Neuronal stem cell (in vitro differentiated cells): ENCODE results near the gene AUTS2.

ENCODE experiments used
- DNase-seq: peaks from one replicate; pipeline ENCODE4 v3.0.0-alpha.2; 2013; ENCODE audit warnings: low spot score
- H2AFZ ChIP-seq: one replicate; pipeline ENCODE4 v1.6.1; 2013; ENCODE audit warnings: mild to moderate bottlenecking, low read length, inconsistent platforms
- H2AK5ac ChIP-seq: 2 replicates; pipeline ENCODE4 v1.6.1; 2013; ENCODE audit warnings: low read depth, mild to moderate bottlenecking, inconsistent platforms, low read length, moderate library complexity, mixed read lengths
- H2BK120ac ChIP-seq: 2 replicates; pipeline ENCODE4 v1.6.1; 2013; ENCODE audit warnings: low read depth, mild to moderate bottlenecking, inconsistent platforms, low read length, moderate library complexity, mixed read lengths
- H2BK12ac ChIP-seq: one replicate; pipeline ENCODE4 v1.6.1; 2013; ENCODE audit warnings: low read length, inconsistent platforms
- H2BK15ac ChIP-seq: 2 replicates; pipeline ENCODE4 v1.6.1; 2013; ENCODE audit warnings: mild to moderate bottlenecking, low read length, inconsistent platforms, mixed read lengths
- H2BK5ac ChIP-seq: one replicate; pipeline ENCODE4 v1.6.1; 2013; ENCODE audit warnings: inconsistent platforms, mild to moderate bottlenecking, low read length, moderate library complexity
- H3K14ac ChIP-seq: one replicate; pipeline ENCODE4 v1.6.1; 2013; ENCODE audit warnings: low read length, inconsistent platforms
- H3K18ac ChIP-seq: 2 replicates; pipeline ENCODE4 v1.6.1; 2013; ENCODE audit warnings: low read length, inconsistent platforms
- H3K23ac ChIP-seq: 2 replicates; pipeline ENCODE4 v1.6.1; 2013; ENCODE audit warnings: low read depth, mild to moderate bottlenecking, mixed read lengths, low read length, inconsistent platforms; ENCODE audit not compliant: poor library complexity
- H3K27ac ChIP-seq: replicated peaks from 3 replicates; pipeline ENCODE4 v1.5.1; 2013; ENCODE audit warnings: low read length, inconsistent platforms
- H3K27me3 ChIP-seq, 3 experiments: 2 replicates each; pipeline ENCODE4 v1.6.1; 2013; ENCODE audit warnings: low read length in 3 of 3, mild to moderate bottlenecking in 2 of 3, inconsistent platforms in 1 of 3, low read depth in 1 of 3, mixed read lengths in 1 of 3, moderate library complexity in 1 of 3; ENCODE audit not compliant: control insufficient read depth in 3 of 3, insufficient read depth in 3 of 3
- H3K36me3 ChIP-seq, 2 donors: replicated peaks in 1 of 2; 2 replicates each; pipeline ENCODE4 v1.6.1; 2013; ENCODE audit warnings: low read length in 2 of 2; ENCODE audit not compliant: control insufficient read depth in 2 of 2, insufficient read depth in 2 of 2
- H3K4ac ChIP-seq: 2 replicates; pipeline ENCODE4 v1.6.1; 2013; ENCODE audit warnings: inconsistent platforms, mild to moderate bottlenecking, low read length, moderate library complexity
- H3K4me1 ChIP-seq, 2 donors: 1 replicate in 1 of 2; 2 replicates in 1 of 2; pipeline ENCODE4 v1.6.1; 2013; ENCODE audit warnings: low read length in 2 of 2, low read depth in 1 of 2; ENCODE audit not compliant: control insufficient read depth in 2 of 2, insufficient read depth in 1 of 2
- H3K4me2 ChIP-seq: one replicate; pipeline ENCODE4 v1.6.1; 2013; ENCODE audit warnings: mild to moderate bottlenecking, low read length, inconsistent platforms; ENCODE audit not compliant: insufficient read depth, poor library complexity, severe bottlenecking
- H3K4me3 ChIP-seq, 2 donors: 2 replicates each; pipeline ENCODE4 v1.5.1; 2013; ENCODE audit warnings: low read length in 2 of 2, mild to moderate bottlenecking in 2 of 2, inconsistent platforms in 1 of 2, moderate library complexity in 1 of 2
- H3K79me1 ChIP-seq: one replicate; pipeline ENCODE4 v1.6.1; 2013; ENCODE audit warnings: low read depth, mild to moderate bottlenecking, inconsistent platforms, low read length, moderate library complexity
- H3K9ac ChIP-seq: one replicate; pipeline ENCODE4 v1.6.1; 2013; ENCODE audit warnings: mild to moderate bottlenecking, low read depth, low read length, inconsistent platforms; ENCODE audit not compliant: poor library complexity
- H3K9me3 ChIP-seq, 2 donors: replicated peaks in 1 of 2; 2 replicates each; pipeline versions ENCODE3 to v1.6.1; 2013; ENCODE audit warnings: low read length in 2 of 2, mild to moderate bottlenecking in 2 of 2, inconsistent platforms in 1 of 2, low read depth in 1 of 2, mixed read lengths in 1 of 2, moderate library complexity in 1 of 2; ENCODE audit not compliant: control insufficient read depth in 2 of 2, insufficient read depth in 1 of 2
- H4K8ac ChIP-seq: one replicate; pipeline ENCODE4 v1.6.1; 2013; ENCODE audit warnings: low read depth, mild to moderate bottlenecking, inconsistent platforms, low read length, moderate library complexity
- H4K91ac ChIP-seq: one replicate; pipeline ENCODE4 v1.6.1; 2013; ENCODE audit warnings: low read length, low read depth, mild to moderate bottlenecking, inconsistent platforms; ENCODE audit not compliant: poor library complexity
- WGBS, 2 donors: extraction: QIAGEN DNeasy Blood & Tissue Kit; methylation state at CpG; one replicate each; pipeline ENCODE4 v1.1.7; 2013; ENCODE audit warnings: missing lambda C conversion rate in 2 of 2, mixed read lengths in 1 of 2; ENCODE audit not compliant: insufficient read length in 2 of 2, insufficient replicate concordance in 1 of 2; ENCODE audit errors: extremely low coverage in 2 of 2; 5-methylcytosine and 5-hydroxymethylcytosine counted together

The AUTS2 gene

DNA sequence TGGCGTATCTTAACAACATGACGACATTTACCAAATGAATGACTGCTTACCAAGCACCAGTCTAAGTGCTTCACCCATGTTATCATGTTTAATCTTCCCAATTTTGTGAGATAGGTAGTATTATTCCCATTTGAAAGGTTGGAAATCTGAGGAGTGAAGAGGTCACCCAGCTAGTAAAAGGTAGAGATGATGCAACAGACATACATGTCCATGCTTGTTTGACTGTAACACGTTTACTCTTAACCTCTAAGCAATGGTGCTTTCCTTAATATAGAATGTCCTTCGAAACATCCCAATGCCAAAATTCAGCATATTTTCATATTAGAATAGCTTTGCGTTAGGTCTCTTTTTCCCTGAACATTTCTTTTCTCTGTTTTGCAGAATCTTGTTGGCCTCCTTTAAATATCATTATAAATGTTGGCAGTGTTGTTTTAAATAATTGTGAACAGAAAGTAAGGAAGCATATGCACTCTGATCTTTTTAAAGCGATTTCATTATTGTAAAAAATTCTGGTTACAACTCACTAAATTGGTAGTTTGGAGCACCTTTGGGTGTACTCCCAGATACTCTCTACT lies 722.8 kb downstream of the AUTS2 start:
- no peaks in the 10 kb centered on the region for H3K36me3 ChIP-seq

DNA sequence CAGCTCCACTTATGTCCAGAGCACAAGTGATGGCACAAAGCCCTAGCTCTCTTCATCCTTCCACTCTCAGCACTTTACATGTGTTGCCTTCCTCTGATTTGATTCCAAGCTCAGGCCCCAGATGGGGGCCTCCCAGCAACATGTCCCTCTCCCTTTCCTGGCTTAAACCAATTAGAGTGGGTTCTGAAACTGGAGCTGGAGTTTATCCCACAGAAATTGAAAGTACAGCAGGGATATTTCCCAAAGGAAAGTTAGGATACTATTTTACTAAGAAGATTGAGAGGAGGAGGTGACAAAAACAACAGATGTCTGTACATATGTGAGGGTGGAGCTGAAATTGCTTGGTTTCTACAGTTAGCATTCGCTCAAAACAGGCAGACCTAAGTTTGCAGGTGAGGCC lies 724.6 kb downstream of the AUTS2 start:
- Histone ChIP-seq H3K23ac (no peak overlapping the region), H2AK5ac (no peak overlapping the region), H2AFZ (no peak overlapping the region), H4K91ac (no peak overlapping the region), H2BK120ac (no peak overlapping the region), H3K4me3 (no peak overlapping the region), H3K27ac (no peak overlapping the region), H3K36me3 (no peaks in the 10 kb centered on the region), H3K18ac (no peak overlapping the region), H2BK5ac (no peak overlapping the region), H3K9me3 (peaks cover 0 to 2% of the 10 kb centered on the region in 2 donors), H3K4ac (no peak overlapping the region), H3K4me2 (no peak overlapping the region), H2BK12ac (no peak overlapping the region), H3K27me3 (no peaks in the 10 kb centered on the region), H3K4me1 (peaks cover 0 to 4% of the 10 kb centered on the region in 2 donors), H4K8ac (no peak overlapping the region), H3K9ac (no peak overlapping the region), H3K79me1 (no peaks in the 10 kb centered on the region), H3K14ac (no peak overlapping the region), H2BK15ac (no peak overlapping the region)
- no peak for DNase-seq
- WGBS, 2 donors, result no CpG with 5 or more reads among the region's 1 CpG

More for the DNA sequence above, 722.8 kb downstream of the AUTS2 start:
- no peak for DNase-seq
- Histone ChIP-seq H3K4ac (no peak overlapping the region), H3K9ac (no peak overlapping the region), H3K23ac (no peak overlapping the region), H3K27ac (no peak overlapping the region), H2AK5ac (no peak overlapping the region), H3K4me3 (no peak overlapping the region), H2BK12ac (no peak overlapping the region), H4K91ac (no peak overlapping the region), H3K4me1 (peaks cover 0 to 4% of the 10 kb centered on the region in 2 donors), H2AFZ (no peak overlapping the region), H3K4me2 (no peak overlapping the region), H2BK120ac (no peak overlapping the region), H2BK5ac (no peak overlapping the region), H3K9me3 (peaks cover 0 to 2% of the 10 kb centered on the region in 2 donors), H3K18ac (no peak overlapping the region), H2BK15ac (no peak overlapping the region), H3K27me3 (no peaks in the 10 kb centered on the region), H3K14ac (no peak overlapping the region), H3K79me1 (no peaks in the 10 kb centered on the region), H4K8ac (no peak overlapping the region)
- WGBS, 2 donors, result no CpG with 5 or more reads among the region's 6 CpGs

- no peak for DNase-seq
- Histone ChIP-seq H4K91ac (no peak overlapping the region), H2AK5ac (no peak overlapping the region)
Measured at GRCh38 chr7:70325509-70326101, 727.3 kb downstream of the AUTS2 start.

GRCh38 chr7:70334295-70334694 lies 736.0 kb downstream of the AUTS2 start:
- Histone ChIP-seq H4K91ac (no peak overlapping the region), H3K79me1 (no peaks in the 10 kb centered on the region), H2BK5ac (no peak overlapping the region), H2AFZ (no peak overlapping the region), H3K27me3 (no peaks in the 10 kb centered on the region), H3K9ac (no peak overlapping the region), H2AK5ac (no peak overlapping the region), H4K8ac (no peak overlapping the region), H3K36me3 (no peaks in the 10 kb centered on the region), H3K27ac (no peak overlapping the region), H2BK15ac (no peak overlapping the region), H2BK12ac (no peak overlapping the region), H2BK120ac (no peak overlapping the region), H3K14ac (no peak overlapping the region), H3K9me3 (peaks cover 0 to 6% of the 10 kb centered on the region in 2 donors), H3K18ac (no peak overlapping the region), H3K4me2 (no peak overlapping the region), H3K23ac (no peak overlapping the region), H3K4ac (no peak overlapping the region), H3K4me1 (peaks cover 4 to 7% of the 10 kb centered on the region in 2 donors), H3K4me3 (no peak overlapping the region)
- no CpG with 5 or more reads among the region's 2 CpGs for WGBS, 2 donors
- DNase-seq, result no peak

More at GRCh38 chr7:70325509-70326101, 727.3 kb downstream of the AUTS2 start:
- no peaks in the 10 kb centered on the region for H3K36me3 ChIP-seq
- H2BK15ac ChIP-seq, result no peak overlapping the region
- H3K27ac ChIP-seq, result no peak overlapping the region
- H2BK5ac ChIP-seq, result no peak overlapping the region
- no peak overlapping the region for H2BK120ac ChIP-seq
- H3K23ac ChIP-seq, result no peak overlapping the region
- no peak overlapping the region for H4K8ac ChIP-seq
- no CpG with 5 or more reads among the region's 2 CpGs for WGBS, 2 donors
- H3K79me1 ChIP-seq, result no peaks in the 10 kb centered on the region
- H3K9ac ChIP-seq, result no peak overlapping the region
- no peak overlapping the region for H3K18ac ChIP-seq
- H3K4ac ChIP-seq, result no peak overlapping the region
- peaks cover 0 to 12% of the 10 kb centered on the region in 2 donors for H3K9me3 ChIP-seq
- H2BK12ac ChIP-seq, result no peak overlapping the region
- H2AFZ ChIP-seq, result no peak overlapping the region
- peaks cover 0 to 4% of the 10 kb centered on the region in 2 donors for H3K4me1 ChIP-seq
- H3K14ac ChIP-seq, result no peak overlapping the region
- no peak overlapping the region for H3K4me2 ChIP-seq
- H3K27me3 ChIP-seq, result no peaks in the 10 kb centered on the region
- no peak overlapping the region for H3K4me3 ChIP-seq
